HepG2 (cell line): ENCODE data around the gene NELFB. TPM values are rescaled to one million over a fixed set of nuclear protein-coding genes. Genes with fewer than 3 reads are reported as not detected.

Experiments
- ATF5 ChIP-seq: sonication (generic); formaldehyde crosslinking; IDR thresholded peaks from 2 replicates; pipeline ENCODE4 v1.4.0; 2020; ENCODE audit warnings: mild to moderate bottlenecking, low read depth, missing genetic modification reagents
- ERF ChIP-seq: IDR thresholded peaks from 2 replicates; pipeline ENCODE4 v1.6.1; 2018; ENCODE audit warnings: missing biosample characterization, missing genetic modification reagents
- ETV5 ChIP-seq: IDR thresholded peaks from 2 replicates; pipeline ENCODE4 v1.6.1; 2018; ENCODE audit warnings: missing biosample characterization, missing genetic modification reagents, inconsistent platforms, borderline replicate concordance
- HNF1A ChIP-seq, 2 experiments: sonication (generic) in 1 of 2; formaldehyde crosslinking in 1 of 2; IDR thresholded peaks; 2 replicates each; pipeline versions ENCODE4 v1.4.0 to v1.6.1; 2016 to 2020; ENCODE audit warnings: borderline replicate concordance in 1 of 2, low read depth in 1 of 2, mild to moderate bottlenecking in 1 of 2, missing genetic modification reagents in 1 of 2
- HNRNPL ChIP-seq: fragments of 200-400 bp; formaldehyde crosslinking; IDR thresholded peaks from 2 replicates; pipeline ENCODE4 v1.6.1; 2017; ENCODE audit warnings: mild to moderate bottlenecking, low read depth, low read length
- KDM2A ChIP-seq: sonication (generic); formaldehyde crosslinking; IDR thresholded peaks from 2 replicates; pipeline ENCODE4 v1.4.0; 2020; ENCODE audit warnings: low read depth, missing genetic modification reagents, borderline replicate concordance
- NRL ChIP-seq: sonication (generic); formaldehyde crosslinking; IDR thresholded peaks from 2 replicates; pipeline ENCODE4 v1.5.0; 2020; ENCODE audit warnings: missing genetic modification reagents, mild to moderate bottlenecking, moderate library complexity, borderline replicate concordance
- PAX8 ChIP-seq: sonication (generic); formaldehyde crosslinking; IDR thresholded peaks from 2 replicates; pipeline ENCODE4 v1.8.0; 2022; ENCODE audit warnings: mild to moderate bottlenecking, missing genetic modification reagents, borderline replicate concordance
- POLR2AphosphoS2 ChIP-seq: IDR thresholded peaks from 2 replicates; pipeline ENCODE4 v1.6.1; 2011; ENCODE audit warnings: low read depth, low read length, improper control_type of control experiment
- REL ChIP-seq: sonication (generic); formaldehyde crosslinking; conservative IDR thresholded peaks from 2 replicates; pipeline ENCODE4 v1.8.0; 2022; ENCODE audit warnings: mild to moderate bottlenecking, missing genetic modification reagents, moderate library complexity
- REXO4 ChIP-seq: sonication (generic); formaldehyde crosslinking; IDR thresholded peaks from 2 replicates; pipeline ENCODE4 v1.8.0; 2022; ENCODE audit warnings: missing genetic modification reagents, mild to moderate bottlenecking, borderline replicate concordance
- TMF1 ChIP-seq: sonication (generic); formaldehyde crosslinking; IDR thresholded peaks from 2 replicates; pipeline ENCODE4 v1.8.1; 2022; ENCODE audit warnings: low read depth, missing genetic modification reagents
- YY1 ChIP-seq: IDR thresholded peaks from 2 replicates; pipeline ENCODE4 v1.6.1; 2011; ENCODE audit warnings: low read length, low read depth, moderate library complexity, mild to moderate bottlenecking; ENCODE audit not compliant: insufficient read depth, insufficient replicate concordance
- ZFP1 ChIP-seq: IDR thresholded peaks from 2 replicates; pipeline ENCODE4 v1.6.1; 2016
- ZFP62 ChIP-seq: sonication (generic); formaldehyde crosslinking; IDR thresholded peaks from 2 replicates; pipeline ENCODE4 v1.4.0; 2020; ENCODE audit warnings: missing genetic modification reagents
- ZMYM2 ChIP-seq: sonication (generic); formaldehyde crosslinking; IDR thresholded peaks from 2 replicates; pipeline ENCODE4 v1.8.0; 2022; ENCODE audit warnings: mild to moderate bottlenecking, missing genetic modification reagents
- ZNF143 ChIP-seq: sonication (generic); formaldehyde crosslinking; IDR thresholded peaks from 2 replicates; pipeline ENCODE4 v1.4.0; 2020; ENCODE audit warnings: missing genetic modification reagents
- ZNF292 ChIP-seq: sonication (generic); formaldehyde crosslinking; IDR thresholded peaks from 2 replicates; pipeline ENCODE4 v1.8.1; 2022; ENCODE audit warnings: mild to moderate bottlenecking, low read depth, missing genetic modification reagents, borderline replicate concordance
- ZNF3 ChIP-seq: IDR thresholded peaks from 2 replicates; pipeline ENCODE4 v1.7.0; 2017; ENCODE audit warnings: inconsistent platforms
- ZNF44 ChIP-seq: sonication (generic); formaldehyde crosslinking; IDR thresholded peaks from 2 replicates; pipeline ENCODE4 v1.5.1; 2020; ENCODE audit warnings: mild to moderate bottlenecking, missing genetic modification reagents
- ZNF792 ChIP-seq: IDR thresholded peaks from 2 replicates; pipeline ENCODE4 v1.6.1; 2016
- polyA plus RNA-seq, 8 experiments: library from polyadenylated mRNA; depleted of rRNA in 3 of 8; stranded (reverse) in 7 of 8; unstranded in 1 of 8; fragments of >200 nt; fragmentation: Illumina TruSeq in 4 of 8; extraction: Trizol in 4 of 8; gene quantifications; 2 replicates each; pipeline versions ENCODE4 v1.2.1 to v1.2.3, GENCODE V29; 2011 to 2016; ENCODE audit warnings: low read depth in 4 of 8, missing spikeins in 1 of 8, mixed read lengths in 1 of 8; ENCODE audit not compliant: insufficient read depth in 1 of 8
- total RNA-seq, 5 experiments: library from RNA; depleted of rRNA; stranded (reverse); fragments of >200 nt; fragmentation: Illumina TruSeq; extraction: Trizol; gene quantifications; 2 replicates each; pipeline ENCODE4 v1.2.3, GENCODE V29; 2016; ENCODE audit warnings: low read depth in 1 of 5
- TF ChIP-seq, protein P1 (sequence below): sonication (generic); formaldehyde crosslinking; IDR thresholded peaks from 2 replicates; pipeline ENCODE4 v1.9.0; 2022; ENCODE audit warnings: missing genetic modification reagents, mild to moderate bottlenecking, borderline replicate concordance

NELFB gene
- total and polyA plus RNA-seq, 2 of the 13 experiments (the other 11 are each of a cell fraction or from before 2014, with no cell fraction given), result 26.5 to 45.8 TPM

GRCh38 chr9:137294091-137294680 is 39.1 kb downstream of the NELFB start (continued):
- TF ChIP-seq, protein P1, sequence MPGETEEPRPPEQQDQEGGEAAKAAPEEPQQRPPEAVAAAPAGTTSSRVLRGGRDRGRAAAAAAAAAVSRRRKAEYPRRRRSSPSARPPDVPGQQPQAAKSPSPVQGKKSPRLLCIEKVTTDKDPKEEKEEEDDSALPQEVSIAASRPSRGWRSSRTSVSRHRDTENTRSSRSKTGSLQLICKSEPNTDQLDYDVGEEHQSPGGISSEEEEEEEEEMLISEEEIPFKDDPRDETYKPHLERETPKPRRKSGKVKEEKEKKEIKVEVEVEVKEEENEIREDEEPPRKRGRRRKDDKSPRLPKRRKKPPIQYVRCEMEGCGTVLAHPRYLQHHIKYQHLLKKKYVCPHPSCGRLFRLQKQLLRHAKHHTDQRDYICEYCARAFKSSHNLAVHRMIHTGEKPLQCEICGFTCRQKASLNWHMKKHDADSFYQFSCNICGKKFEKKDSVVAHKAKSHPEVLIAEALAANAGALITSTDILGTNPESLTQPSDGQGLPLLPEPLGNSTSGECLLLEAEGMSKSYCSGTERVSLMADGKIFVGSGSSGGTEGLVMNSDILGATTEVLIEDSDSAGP (CRISPR knock-in tag), result peak; percentile 44; the same call in 1 of the 2 replicates
- 0 out of 2 replicates have a peak, but pooled peaks have one; percentile 23 for TF ChIP-seq PAX8 (CRISPR knock-in tag)
- TF ChIP-seq NRL (CRISPR knock-in tag), result no peak
- TF ChIP-seq ZNF3 (CRISPR knock-in tag), result 0 out of 2 replicates have a peak, but pooled peaks have one; percentile 58
- TF ChIP-seq REL (CRISPR knock-in tag), result no peak
- no peak for TF ChIP-seq ZNF292
- peak; percentile 61 for TF ChIP-seq YY1
- no peak for TF ChIP-seq ZFP62
- TF ChIP-seq REXO4, result no peak
- TF ChIP-seq ERF (CRISPR knock-in tag), result no peak
- TF ChIP-seq ZFP1, result 0 out of 2 replicates have a peak, but pooled peaks have one; percentile 38
- no peak for TF ChIP-seq ATF5 (CRISPR knock-in tag)
- peak; percentile 65; the same call in 1 of the 2 replicates for TF ChIP-seq ZMYM2 (CRISPR knock-in tag)
- TF ChIP-seq TMF1 (CRISPR knock-in tag), result no peak
- 0 out of 2 replicates have a peak, but pooled peaks have one; percentile 13 for TF ChIP-seq KDM2A (CRISPR knock-in tag)
- 0 out of 2 replicates have a peak, but pooled peaks have one; percentile 68 for TF ChIP-seq ZNF44
- TF ChIP-seq ZNF143 (CRISPR knock-in tag), result peak; percentile 92
- no peak for TF ChIP-seq ETV5
- TF ChIP-seq ZNF792 (CRISPR knock-in tag), result 0 out of 2 replicates have a peak, but pooled peaks have one; percentile 16
- TF ChIP-seq HNF1A (IDR thresholded peaks at IDR 0.05; ENCODE audit: low read depth), result no peak
- TF ChIP-seq HNF1A (CRISPR knock-in tag; IDR thresholded peaks at IDR 0.05; ENCODE audit: borderline replicate concordance), result 0 out of 2 replicates have a peak, but pooled peaks have one; percentile 33
- TF ChIP-seq HNRNPL, result no peak
- no peak for TF ChIP-seq POLR2AphosphoS2
